Medulla oblongata (tissue), 1 donor: ENCODE results near the gene GRM1.

Source experiments
- DNase-seq: peaks from one replicate; pipeline ENCODE4 v3.0.0-alpha.2; 2015; ENCODE audit errors: extremely low spot score

Gene GRM1

GRCh38 chr6:146364816-146365594 lies 336.1 kb downstream of the GRM1 start:
- DNase-seq, result no peak

- no peak for DNase-seq
Observed at GRCh38 chr6:146367061-146367460, 338.2 kb downstream of the GRM1 start.

- no peak for DNase-seq
Observed at GRCh38 chr6:146369866-146370265, 341.0 kb downstream of the GRM1 start.

GRCh38 chr6:146381486-146381885 lies 352.6 kb downstream of the GRM1 start:
- DNase-seq, result no peak

GRCh38 chr6:146388736-146389364 lies 360.0 kb downstream of the GRM1 start:
- DNase-seq, result no peak

DNA sequence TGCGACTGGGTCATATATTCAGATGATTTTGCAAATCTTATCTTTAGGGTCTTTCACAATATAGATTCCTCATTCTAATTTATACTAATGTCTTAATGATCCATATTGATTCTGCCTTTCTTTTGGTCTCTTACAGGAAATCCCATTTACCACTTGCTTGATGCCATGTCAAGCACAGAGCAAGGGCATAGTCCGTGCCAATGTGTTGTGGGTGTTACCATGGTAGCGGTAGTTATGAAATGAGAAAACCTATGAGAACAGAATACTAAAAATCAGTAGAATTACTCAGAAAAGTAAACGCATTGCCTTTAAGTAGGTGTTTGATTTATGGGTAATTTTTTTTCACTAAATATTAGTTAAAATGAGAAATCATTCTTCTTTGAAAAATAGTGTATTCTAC lies 360.9 kb downstream of the GRM1 start:
- DNase-seq, result no peak

GRCh38 chr6:146397638-146398037 lies 368.8 kb downstream of the GRM1 start:
- DNase-seq, result no peak

- no peak for DNase-seq
Observed at GRCh38 chr6:146402476-146402875, 373.6 kb downstream of the GRM1 start.

- no peak for DNase-seq
Observed at GRCh38 chr6:146408583-146408982, 379.7 kb downstream of the GRM1 start.

GRCh38 chr6:146410851-146411595 lies 382.2 kb downstream of the GRM1 start:
- DNase-seq, result no peak

DNA sequence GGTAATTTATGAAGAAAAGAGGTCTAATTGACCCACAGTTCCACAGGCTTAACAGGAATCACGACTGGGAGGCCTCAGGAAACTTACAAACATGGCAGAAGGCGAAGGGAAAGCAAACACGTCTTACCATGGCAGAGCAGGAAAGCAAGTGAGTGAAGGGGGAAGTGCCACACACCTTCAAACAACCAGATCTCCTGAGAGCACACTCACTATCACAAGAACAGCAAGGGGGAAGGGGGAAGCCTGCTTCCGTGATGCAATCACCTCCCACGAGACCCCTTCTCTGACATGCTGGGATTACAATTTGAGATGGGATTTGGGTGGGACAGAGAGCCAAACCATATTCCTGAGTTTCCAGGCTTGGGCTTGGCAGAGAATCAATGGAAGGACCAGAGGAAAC lies 390.7 kb downstream of the GRM1 start:
- DNase-seq, result no peak

DNA sequence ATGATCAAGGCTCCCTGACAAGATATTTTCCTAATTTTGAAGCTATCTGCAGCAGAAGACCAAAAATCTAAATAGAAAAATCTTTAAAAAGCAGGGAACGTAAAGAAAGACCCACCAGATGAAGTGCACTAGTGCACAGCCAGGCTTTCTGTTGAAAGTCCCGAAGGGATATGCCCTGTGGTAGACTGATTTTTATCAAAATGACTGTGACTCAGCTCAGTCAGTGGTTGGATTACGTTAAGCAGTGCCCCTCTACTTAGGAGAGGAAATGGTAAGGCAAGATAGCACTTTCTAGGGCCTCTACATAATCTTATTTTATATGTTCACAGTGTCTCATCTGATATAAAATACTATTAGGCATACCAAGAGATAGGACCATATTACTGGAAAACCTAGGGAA lies 391.4 kb downstream of the GRM1 start:
- no peak for DNase-seq

DNA sequence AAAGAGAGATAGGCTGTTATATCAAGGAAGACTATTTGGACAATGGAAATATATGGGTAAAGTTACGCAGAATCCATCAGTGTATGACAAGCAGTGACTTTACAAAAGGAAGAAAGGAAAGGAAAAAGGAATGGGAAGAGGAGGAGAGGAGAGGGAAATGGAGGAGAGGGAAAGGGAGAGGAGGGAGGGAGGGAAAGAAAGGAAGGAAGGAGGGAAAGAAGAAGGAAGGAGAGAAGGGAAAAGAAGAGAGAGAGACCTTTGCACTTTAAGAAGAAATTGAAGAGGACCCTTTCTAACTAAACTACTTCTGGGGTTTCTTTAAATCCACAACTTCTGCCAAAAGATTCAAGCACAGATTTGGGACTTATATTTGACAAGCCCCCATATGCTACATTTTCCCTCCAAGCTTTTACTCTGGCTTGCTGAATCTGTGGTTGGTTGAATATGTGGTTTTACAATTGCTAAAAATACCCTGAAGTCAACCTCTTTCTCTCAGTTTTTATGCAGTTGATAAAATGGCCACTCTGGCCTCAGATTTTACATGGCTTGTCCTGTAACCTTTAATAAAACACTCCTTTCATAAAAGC lies 394.0 kb downstream of the GRM1 start:
- DNase-seq, result no peak

GRCh38 chr6:146423452-146423851 lies 394.6 kb downstream of the GRM1 start:
- no peak for DNase-seq

DNA sequence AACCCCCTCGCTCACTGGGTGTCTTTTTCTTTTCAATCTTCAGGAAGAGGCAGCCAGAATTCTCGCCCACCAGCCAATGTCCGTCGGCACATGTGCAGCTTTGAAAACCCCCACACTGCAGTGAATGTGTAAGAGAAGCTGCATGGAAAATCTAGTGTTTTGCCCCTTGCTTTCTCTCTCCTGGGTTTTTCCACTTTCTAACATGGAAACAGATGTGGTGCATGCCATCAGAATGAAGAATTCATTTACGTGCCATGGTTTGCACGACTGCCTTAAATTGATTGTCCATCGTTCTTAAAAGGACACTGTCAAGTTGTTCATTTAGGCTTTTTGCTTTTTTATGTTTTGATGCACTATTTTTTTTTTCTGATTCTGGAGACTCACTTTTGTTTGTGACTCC lies 397.7 kb downstream of the GRM1 start:
- DNase-seq, result no peak

GRCh38 chr6:146429831-146430230 lies 401.0 kb downstream of the GRM1 start:
- DNase-seq, result no peak

- no peak for DNase-seq
Observed at GRCh38 chr6:146433881-146434731, 405.2 kb downstream of the GRM1 start.

GRCh38 chr6:146434732-146435390 lies 406.0 kb downstream of the GRM1 start:
- no peak for DNase-seq

GRCh38 chr6:146441907-146442306 lies 413.0 kb downstream of the GRM1 start:
- DNase-seq, result no peak

DNA sequence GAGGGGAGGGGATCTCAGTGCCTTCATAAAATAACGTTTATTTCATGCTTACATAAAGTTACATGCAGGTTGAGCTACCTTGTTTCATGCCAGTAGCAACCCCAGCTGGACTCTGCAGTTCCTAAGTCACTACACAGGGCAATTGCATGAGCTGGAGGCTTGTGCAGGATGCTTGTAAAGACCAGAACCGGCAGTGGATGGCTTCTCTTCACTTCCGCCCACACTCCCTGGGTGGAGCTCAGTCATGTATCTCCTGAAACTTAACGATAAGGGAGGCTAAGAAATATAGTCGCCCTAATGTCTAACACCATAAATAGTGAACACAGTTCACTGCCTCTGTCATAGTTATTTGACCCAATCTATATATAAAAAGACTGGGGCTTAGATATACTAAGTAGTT lies 415.3 kb downstream of the GRM1 start:
- no peak for DNase-seq

DNA sequence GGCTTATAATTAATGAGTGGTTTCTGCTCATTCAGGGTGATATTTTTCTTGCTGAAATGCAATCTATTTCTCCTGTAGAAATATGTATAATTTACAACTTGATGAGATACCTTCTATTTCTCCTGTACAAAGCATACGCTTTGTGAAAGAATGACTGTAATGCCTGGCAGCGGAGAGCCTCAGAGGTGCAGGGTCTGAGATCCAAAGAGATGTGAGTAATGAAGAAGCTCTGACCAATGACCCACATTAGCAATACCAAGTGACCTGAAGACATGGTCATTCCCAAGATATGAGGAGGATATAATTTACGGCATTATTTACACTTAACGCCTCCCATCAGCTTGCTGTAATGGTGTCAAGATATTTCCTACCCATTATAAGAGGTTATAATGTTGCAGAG lies 416.4 kb downstream of the GRM1 start:
- no peak for DNase-seq
